Caki2 (cell line): Measurements from ENCODE around the gene NFATC3. TPM values are rescaled to one million over a fixed set of nuclear protein-coding genes. Genes with fewer than 3 reads are reported as not detected.
A peak's percentile ranks its signal among the peaks of the same experiment; 100 is the strongest.
"Not testable (repeated sequence)": the region's sequence is repeated elsewhere in the genome, so short reads cannot be mapped to it uniquely, and the experiment has no call there.

Source experiments
- DNase-seq: peaks from one replicate; pipeline ENCODE4 v3.0.0-alpha.2; 2015; ENCODE audit warnings: low read depth
- in situ Hi-C: cut with HindIII; loops from 2 replicates; pipeline ENCODE4 v1.10.0; 2016; ENCODE audit warnings: low sequenced_read_pairs, low pct_unique_long_range_greater_than_20kb, mixed read lengths
- total RNA-seq: library from RNA; depleted of rRNA; stranded (reverse); fragments of >200 nt; shearing (Covaris generic); gene quantifications from 2 replicates; pipeline ENCODE4 v1.2.3, GENCODE V29; 2014; ENCODE audit warnings: low replicate concordance

Gene NFATC3
- total RNA-seq, 1 experiment from 2014 or later, result 15.9 TPM

DNA sequence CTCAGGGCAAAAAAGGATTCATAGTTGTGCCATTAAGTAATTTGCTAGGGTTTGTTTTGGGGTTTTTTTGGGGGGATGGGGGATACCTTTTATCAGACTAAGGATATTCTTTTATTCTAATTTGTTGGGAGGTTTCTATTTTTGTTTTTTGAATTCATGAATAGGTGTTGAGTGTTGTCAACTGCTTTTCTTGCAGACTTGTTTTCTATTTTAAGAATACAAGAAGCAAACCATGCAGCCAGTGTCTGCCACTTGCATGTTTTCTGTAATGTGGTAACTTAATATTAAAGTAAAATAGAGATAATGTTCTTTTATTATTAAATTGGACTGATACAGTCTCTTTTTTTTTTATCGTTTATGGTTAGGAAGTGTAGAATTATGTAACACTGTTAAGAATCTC is 49.5 kb downstream of the NFATC3 start:
- in situ Hi-C loops, result no loop called here

DNA sequence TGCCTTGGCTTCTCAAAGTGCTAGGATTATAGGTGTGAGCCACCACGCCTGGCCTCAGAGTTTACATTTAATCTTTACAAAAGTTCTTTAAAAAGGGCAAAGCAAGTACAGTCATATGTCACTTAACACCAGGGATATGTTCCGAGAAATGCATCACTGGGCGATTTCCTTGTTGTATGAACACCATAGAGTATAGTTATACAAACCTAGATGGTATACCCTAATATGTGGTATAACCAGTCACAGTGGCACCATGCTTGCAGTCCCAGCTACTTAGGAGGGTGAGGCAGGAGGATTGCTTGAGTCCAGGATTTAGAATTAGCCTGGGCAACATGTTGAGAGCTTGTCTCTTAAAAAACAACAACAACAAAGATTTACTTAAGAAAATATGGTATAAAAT is 51.3 kb downstream of the NFATC3 start:
- in situ Hi-C loops, result no loop called here

More for the DNA sequence above, 49.5 kb downstream of the NFATC3 start:
- no peak for DNase-seq

DNA sequence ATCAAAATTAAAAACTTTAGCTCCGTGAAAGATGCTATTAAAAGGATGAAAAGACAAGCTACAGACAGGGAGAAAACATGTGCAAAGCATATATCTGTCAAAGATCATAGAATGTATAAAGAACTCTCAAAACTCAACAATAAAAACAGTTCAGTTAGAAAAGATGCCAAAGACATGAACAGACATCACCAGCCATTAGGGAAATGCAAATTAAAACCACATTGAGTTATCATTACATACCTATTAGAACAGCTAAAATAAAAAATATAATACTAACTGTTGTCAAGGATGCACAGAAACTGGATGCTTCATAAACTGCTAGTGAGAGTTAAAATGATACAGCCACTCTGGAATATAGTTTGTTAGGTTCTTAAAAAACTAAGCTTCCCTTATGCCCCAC is 58.8 kb downstream of the NFATC3 start:
- DNase-seq, result no peak
- in situ Hi-C loops, result no loop called here

More for the DNA sequence above, 51.3 kb downstream of the NFATC3 start:
- DNase-seq, result no peak

DNA sequence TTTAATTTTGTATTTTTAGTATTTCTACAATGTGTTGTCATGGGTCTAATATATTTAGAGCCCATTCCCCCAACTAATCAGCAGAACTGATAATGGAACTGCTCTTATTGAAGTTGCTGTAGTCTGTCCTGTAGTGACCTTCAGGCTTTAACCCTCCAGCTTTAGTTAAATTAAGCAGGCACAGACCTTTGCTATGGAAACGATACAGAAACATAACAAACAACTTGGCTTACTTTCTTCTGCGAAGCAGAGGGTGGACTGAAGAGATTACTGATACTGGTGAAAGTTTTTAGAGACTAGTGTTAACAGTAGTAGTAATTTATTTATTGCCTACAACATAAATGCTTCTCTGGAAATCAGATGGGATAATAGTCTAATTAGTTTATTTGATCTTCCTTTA is 61.4 kb downstream of the NFATC3 start:
- in situ Hi-C loops, result no loop called here
- peak; percentile 27 for DNase-seq

DNA sequence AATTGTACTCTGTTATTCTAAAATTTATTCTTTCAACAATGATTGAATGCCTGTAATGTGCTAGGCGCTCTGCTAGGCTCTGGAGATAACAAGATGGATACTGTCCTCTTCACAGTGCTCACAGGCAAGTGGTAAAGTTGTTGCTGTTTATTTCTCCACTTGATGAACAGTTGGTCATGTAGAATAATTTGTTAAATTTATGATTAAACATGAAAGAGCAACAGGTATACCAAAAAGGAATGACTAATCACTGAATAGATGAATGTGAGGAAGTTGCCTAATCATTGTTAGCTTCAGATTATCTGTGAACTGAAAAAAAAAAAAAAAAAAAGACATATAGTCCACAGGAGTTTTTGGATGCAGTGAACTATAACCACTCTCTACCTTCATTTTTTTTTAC is 62.3 kb downstream of the NFATC3 start:
- DNase-seq, result no peak
- in situ Hi-C loops, result no loop called here

DNA sequence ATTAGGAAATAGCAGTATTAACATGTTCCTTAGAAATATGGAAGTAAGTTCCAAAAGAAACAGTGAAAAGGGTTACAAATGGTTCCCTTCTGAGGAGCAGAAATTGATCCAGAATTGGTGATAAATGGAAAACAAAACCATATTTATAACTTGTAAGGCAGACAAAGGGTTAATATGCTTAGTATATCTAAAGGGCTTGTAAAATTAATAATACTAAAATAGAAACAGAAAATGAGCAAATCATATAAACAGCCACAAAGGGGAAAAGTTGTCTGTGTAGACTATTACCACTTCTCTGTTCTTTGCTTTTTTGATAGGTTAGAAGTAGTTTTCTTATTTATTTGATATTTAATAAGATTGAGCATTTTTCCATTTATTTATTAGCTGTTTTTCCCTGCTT is 64.4 kb downstream of the NFATC3 start:
- no peak for DNase-seq
- in situ Hi-C loops, result no loop called here

DNA sequence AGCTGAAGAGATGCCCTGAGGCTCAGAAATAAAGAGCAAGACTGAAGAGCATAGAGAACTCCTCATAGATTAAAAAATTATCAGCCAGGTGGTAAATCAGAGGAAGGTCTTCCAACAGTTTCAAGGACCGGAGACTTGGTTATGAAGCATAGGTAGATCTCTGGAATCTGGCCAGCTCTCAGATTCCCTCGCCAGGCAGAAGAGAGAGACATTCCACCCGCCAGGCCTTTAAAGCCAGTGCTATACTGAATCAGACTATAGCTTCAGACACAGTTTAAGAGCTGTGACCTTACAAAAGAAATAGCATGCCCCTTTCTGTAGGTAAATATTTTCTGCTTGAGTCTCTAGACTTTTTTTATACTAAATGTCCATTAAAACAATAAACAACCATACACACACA is 70.3 kb downstream of the NFATC3 start:
- in situ Hi-C loops, result no loop called here
- no peak for DNase-seq

DNA sequence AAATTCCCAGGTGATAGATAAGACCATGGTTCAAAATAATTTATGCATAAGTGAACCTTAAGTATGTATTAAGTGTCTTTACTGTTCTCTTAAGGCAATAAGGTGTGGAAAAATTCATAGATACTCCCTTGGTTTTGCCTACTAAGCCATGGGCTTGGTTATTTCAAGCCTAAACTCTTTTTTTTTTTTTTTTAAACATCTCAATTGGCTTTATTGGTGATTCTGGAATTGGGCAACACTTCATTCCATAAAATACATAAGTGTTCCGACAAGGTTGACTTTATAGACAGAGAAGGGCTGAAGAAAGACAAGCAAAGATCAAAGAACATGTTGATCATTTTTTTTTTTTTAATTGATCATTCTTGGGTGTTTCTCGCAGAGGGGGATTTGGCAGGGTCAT is 77.2 kb downstream of the NFATC3 start:
- no peak for DNase-seq
- in situ Hi-C loops, result no loop called here

DNA sequence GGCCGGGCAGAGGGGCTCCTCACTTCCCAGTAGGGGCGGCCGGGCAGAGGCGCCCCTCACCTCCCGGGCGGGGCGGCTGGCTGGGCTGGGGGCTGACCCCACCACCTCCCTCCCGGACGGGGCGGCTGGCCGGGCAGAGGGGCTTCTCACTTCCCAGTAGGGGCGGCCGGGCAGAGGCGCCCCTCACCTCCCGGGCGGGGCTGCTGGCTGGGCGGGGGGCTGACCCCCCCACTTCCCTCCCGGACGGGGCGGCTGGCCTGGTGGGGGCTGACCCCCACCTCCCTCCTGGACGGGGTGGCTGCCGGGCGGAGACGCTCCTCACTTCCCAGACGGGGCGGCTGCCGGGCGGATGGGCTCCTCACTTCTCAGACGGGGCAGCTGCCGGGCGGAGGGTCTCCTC is 78.1 kb downstream of the NFATC3 start:
- DNase-seq, in situ Hi-C loops: not testable (repeated sequence)

DNA sequence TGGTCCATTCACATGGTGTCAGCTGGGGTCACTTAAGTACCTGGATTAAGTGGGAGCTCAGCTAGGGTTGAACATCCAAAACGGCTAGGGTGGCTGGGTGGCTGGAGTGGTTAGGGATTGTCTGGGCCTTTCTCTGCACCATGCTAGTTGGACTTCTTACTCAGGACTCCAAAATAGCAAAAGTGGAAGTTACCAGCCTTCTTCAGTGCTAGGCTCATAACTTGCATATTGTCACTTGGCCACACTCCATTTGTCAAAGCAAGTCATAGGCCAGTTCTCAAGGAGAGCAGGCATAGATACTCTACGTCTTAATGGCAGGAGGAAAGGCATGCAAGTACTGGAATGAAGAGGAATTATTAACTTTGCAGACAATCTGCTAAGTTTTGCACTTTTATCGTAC is 81.1 kb downstream of the NFATC3 start:
- DNase-seq, result no peak
- in situ Hi-C loops, result no loop called here

DNA sequence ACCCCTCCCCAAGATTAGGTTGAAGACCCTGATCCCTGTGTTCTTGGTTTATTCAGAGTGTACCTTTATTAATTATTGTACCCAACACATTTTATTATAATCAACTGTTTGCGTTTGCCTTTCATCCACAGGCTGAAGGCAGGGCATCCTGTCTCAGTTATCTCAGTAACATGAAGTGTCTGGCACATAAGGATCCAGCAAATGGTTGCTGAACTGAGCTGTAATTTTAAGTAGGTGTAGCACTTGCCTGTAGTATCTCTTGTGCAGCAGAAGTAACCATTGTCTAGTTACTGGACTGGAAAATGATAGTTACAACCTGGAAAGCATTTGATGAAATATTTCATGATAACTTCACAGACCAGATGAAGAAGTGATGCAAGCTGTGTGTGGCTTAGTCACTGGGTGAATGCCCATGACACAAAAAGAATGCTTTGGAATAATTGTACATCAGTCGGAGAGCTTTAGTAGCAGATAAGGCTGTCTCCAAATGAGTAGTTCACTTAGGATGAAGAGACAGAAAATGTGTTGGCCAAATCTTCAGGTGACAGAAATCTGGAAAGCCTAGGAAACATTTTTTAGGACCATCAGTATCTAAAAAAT is 94.1 kb downstream of the NFATC3 start:
- in situ Hi-C loops, result no loop called here
- no peak for DNase-seq

DNA sequence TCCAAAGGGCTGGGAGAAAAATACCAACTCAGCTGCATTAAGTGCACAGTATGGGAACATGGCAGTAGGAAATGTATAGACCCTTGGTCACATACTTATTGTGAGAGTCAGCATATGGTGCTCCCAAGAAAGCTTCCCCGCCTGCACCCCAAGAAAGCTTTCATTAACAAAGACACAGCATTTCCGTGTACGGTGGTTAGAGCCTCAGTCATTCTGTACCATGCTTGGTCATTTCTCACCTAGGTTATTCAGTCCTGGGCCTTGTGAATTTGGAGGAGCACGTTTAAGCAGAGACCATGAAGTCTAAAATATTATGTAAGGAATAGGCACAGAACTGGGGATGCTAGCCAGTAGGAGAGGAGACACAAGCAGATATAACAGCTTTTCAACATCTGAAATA is 94.7 kb downstream of the NFATC3 start:
- in situ Hi-C loops, result no loop called here
- no peak for DNase-seq

DNA sequence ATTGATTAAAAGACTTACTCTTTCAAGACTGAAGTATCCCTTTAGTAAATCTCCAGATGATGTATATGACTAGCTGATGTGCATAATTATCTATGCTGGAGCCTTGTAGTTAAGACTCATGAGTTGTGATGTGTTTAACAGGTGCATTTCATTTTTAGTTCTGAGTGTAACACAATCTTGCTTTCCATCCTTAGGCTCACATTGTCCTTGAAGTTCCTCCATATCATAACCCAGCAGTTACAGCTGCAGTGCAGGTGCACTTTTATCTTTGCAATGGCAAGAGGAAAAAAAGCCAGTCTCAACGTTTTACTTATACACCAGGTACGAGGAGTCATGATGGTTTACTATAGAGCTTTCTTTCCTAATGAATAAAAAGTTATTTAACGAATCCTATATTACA is 97.9 kb downstream of the NFATC3 start:
- DNase-seq, result no peak
- in situ Hi-C loops, result no loop called here

DNA sequence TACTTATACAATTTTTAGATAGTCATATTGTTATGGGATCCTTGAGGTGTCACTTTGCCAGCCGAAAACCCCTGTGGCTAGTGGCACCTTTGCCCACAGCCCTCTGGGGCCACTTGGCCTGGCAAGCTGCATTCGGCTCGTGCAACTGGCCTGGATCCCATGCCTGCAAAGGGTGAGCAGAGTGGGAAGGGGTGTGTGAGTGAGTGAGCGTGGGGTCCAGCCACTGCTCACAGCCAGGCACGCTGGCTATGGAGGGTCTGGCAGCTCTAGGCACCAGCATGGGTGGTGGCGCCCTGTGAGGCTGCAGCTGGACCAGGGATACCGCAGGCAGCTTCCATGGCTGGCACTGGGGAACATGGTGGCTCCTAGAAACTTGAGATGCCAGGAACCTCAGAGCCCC is 101.7 kb downstream of the NFATC3 start:
- in situ Hi-C loops, result no loop called here
- DNase-seq, result no peak

DNA sequence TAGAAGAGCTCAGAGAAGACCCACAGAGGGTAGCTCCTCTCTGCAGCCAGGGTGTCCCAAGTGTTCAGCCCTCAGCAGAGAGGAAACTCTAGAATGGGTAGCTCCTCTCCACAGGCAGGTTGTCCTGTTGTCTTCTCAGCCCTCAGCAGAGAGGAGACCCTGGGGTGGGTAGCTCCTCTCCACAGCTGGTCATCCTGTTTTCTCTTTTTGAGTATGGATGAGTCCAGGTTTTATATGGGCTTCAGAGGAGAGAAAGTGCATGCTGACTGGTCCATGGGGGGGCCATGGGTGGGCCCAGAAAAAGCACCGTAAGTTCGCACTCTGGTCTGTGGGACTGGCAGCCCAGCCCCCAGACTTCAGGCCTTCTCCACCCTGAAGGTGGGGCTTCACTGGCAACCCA is 102.3 kb downstream of the NFATC3 start:
- in situ Hi-C loops, result no loop called here
- no peak for DNase-seq

DNA sequence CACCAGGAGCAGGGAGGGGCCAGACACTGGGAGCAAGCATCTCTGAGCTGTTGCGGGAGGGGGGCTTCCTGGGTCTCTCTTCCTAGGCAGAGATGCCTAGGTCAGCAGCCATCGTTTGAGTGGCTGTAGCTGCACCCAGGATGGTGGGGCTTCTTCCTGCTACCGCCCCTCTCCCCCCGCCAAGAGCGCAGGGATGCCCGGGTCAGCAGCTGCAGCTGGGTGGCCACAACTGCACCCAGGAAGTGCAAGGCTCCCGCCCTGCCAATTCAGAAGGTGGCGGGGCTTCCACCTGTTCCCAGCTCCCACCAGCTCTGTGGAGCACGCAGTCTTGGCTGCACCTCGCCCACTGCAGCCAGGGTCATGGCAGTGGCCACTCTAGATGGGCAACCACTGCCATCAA is 103.0 kb downstream of the NFATC3 start:
- no peak for DNase-seq
- in situ Hi-C loops, result no loop called here

DNA sequence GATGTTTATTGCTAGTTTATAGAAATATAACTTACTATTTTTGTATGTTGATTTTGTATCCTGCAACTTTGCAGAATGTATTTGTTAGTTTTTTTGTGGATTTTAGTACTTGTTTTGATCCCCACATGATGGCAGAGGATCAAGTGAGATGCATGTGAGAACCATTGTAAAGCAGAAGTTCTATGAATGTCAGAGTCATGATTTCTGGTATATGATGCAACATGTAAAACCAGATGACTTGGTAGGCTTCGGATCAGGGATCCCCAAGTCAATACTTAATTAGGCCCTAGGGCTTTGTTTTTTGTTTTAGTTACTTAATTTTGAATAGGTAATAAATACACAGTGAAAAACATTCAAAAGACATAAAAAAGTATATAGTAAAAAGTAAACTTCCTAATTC is 104.9 kb downstream of the NFATC3 start:
- in situ Hi-C loops, result no loop called here
- DNase-seq, result no peak

DNA sequence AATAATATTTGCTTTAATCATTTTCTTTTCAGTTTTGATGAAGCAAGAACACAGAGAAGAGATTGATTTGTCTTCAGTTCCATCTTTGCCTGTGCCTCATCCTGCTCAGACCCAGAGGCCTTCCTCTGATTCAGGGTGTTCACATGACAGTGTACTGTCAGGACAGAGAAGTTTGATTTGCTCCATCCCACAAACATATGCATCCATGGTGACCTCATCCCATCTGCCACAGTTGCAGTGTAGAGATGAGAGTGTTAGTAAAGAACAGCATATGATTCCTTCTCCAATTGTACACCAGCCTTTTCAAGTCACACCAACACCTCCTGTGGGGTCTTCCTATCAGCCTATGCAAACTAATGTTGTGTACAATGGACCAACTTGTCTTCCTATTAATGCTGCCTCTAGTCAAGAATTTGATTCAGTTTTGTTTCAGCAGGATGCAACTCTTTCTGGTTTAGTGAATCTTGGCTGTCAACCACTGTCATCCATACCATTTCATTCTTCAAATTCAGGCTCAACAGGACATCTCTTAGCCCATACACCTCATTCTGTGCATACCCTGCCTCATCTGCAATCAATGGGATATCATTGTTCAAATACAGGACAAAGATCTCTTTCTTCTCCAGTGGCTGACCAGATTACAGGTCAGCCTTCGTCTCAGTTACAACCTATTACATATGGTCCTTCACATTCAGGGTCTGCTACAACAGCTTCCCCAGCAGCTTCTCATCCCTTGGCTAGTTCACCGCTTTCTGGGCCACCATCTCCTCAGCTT is 105.8 kb downstream of the NFATC3 start:
- in situ Hi-C loops, result no loop called here
- DNase-seq, result no peak

DNA sequence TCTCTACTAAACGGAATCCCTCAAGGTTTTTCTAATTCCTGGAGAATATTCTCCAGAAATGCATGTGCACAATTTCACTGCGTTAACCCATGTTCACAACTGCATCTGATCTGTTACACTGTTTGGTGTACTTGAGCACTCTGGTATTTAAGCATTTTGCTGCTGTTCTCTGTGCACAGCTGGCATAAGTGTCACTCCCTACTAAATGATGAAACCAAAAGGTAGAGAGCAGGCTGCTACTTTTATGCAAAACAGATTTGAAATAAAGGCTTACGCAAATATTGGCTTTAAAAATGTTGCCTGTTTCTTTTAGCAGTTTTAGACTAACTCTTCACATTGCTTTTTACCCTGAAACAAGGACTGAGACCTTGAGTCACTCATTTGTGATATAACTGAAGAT is 109.1 kb downstream of the NFATC3 start:
- no peak for DNase-seq
- in situ Hi-C loops, result no loop called here

DNA sequence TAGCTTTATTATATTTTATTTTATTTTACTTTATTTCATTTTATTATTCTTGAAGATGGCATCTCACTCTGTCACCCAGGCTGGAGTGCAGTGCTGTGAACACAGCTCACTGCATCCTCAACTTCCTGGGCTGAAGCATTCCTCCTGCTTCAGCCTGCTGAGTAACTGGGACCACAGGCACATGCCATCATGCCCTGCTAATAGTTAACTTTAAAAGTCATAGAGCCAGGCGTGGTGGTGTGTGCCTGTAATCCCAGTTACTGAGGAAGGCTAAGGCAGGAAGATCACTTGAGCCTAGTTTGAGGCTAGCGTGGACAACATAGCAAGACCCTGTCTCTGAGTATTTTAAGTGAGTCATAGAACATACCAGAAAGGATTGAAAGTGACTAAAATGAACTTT is 112.1 kb downstream of the NFATC3 start:
- peak; percentile 66 for DNase-seq
- in situ Hi-C loops, result no loop called here
